Gastrocnemius medialis (tissue), 4 donors: ENCODE measurements around the gene MCOLN1. TPM values are rescaled to one million over a fixed set of nuclear protein-coding genes. Genes with fewer than 3 reads are reported as not detected.

Experiments used
- ATAC-seq, 2 donors: fragments of 150-250 bp; one replicate each; pipeline ENCODE4 v1.9.1; 2016
- DNase-seq, 2 donors: peaks; one replicate each; pipeline ENCODE4 v3.0.0-alpha.2; 2019
- H3K27ac ChIP-seq, 4 donors: fragments of 200-600 bp; sonication (generic); 1 replicate in 1 of 4; 2 replicates in 3 of 4; pipeline ENCODE4 v1.5.1; 2016 to 2018; ENCODE audit warnings: mild to moderate bottlenecking in 2 of 4, moderate library complexity in 1 of 4
- H3K27me3 ChIP-seq, 3 donors: fragments of 200-600 bp; sonication (generic) in 2 of 3; 1 replicate in 1 of 3; 2 replicates in 2 of 3; pipeline versions ENCODE4 v1.5.1 to v1.6.0; 2016 to 2019; ENCODE audit warnings: mild to moderate bottlenecking in 1 of 3, moderate library complexity in 1 of 3
- H3K36me3 ChIP-seq, 2 donors: fragments of 200-600 bp; sonication (generic) in 1 of 2; one replicate each; pipeline ENCODE4 v1.5.1; 2017 to 2018
- H3K4me1 ChIP-seq, 2 donors: fragments of 200-600 bp; sonication (generic) in 1 of 2; one replicate each; pipeline ENCODE4 v1.5.1; 2016 to 2017; ENCODE audit warnings: mild to moderate bottlenecking in 2 of 2
- H3K4me3 ChIP-seq, 4 donors: fragments of 200-600 bp; sonication (generic) in 3 of 4; 1 replicate in 1 of 4; 2 replicates in 3 of 4; pipeline ENCODE4 v1.5.1; 2016 to 2019; ENCODE audit warnings: mild to moderate bottlenecking in 2 of 4
- H3K9me3 ChIP-seq, 3 donors: fragments of 200-600 bp; sonication (generic) in 2 of 3; 1 replicate in 1 of 3; 2 replicates in 2 of 3; pipeline ENCODE4 v1.5.1; 2016 to 2019
- POLR2A ChIP-seq, 2 donors: fragments of 450-650 bp; IDR thresholded peaks; one replicate each; pipeline ENCODE4 v1.6.1; 2017; ENCODE audit warnings: antibody characterized with exemption in 2 of 2, mild to moderate bottlenecking in 2 of 2, moderate library complexity in 2 of 2
- in situ Hi-C, 4 donors: fragments of 200-750 bp; cut with MboI; loops; one replicate each; pipeline versions ENCODE4 v1.15.0 to v1.8.0; 2017; ENCODE audit warnings: low sequenced_read_pairs in 4 of 4
- intact Hi-C: fragments of 100-400 bp; cut with DNase I; formaldehyde crosslinking; loops from one replicate; pipeline ENCODE4 v1.15.1; 2023; ENCODE audit warnings: low total_unique reads
- total RNA-seq, 4 donors: library from RNA; depleted of rRNA; stranded (reverse); fragments of >200 nt; gene quantifications; one replicate each; pipeline versions ENCODE4 v1.1.0 to v1.2.3, GENCODE V29; 2016
- TF ChIP-seq, protein P1 (sequence below), 5 experiments: fragments of 450-650 bp in 3 of 5; fragments of 200-600 bp in 2 of 5; sonication (generic) in 2 of 5; IDR thresholded peaks in 4 of 5; conservative IDR thresholded peaks in 1 of 5; 1 replicate in 4 of 5; 2 replicates in 1 of 5; pipeline ENCODE4 v1.5.1; 2016 to 2019; ENCODE audit warnings: antibody characterized with exemption in 5 of 5, mild to moderate bottlenecking in 3 of 5, moderate library complexity in 3 of 5

The MCOLN1 gene
- total RNA-seq, 4 donors from 2014 or later, result 9.2 to 13.6 (median 11.5) TPM

DNA sequence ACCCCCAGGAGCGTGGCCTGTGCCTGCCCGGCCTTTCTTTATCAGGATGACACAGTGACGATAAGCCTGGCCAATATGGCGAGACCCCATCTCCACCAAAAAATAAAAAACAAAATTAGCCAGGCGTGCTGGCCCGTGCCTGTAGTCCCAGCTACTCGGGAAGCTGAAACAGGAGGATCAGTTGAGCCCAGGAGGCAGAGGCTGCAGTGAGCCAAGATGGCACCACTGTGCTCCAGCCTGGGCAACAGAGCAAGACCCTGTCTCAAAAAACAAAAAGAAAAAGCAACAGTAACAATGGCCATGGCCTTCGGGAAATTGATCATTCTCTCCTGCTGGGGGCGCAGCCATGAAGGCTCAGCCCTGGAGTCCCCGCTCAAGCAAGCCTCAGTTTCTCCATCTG is 44.7 kb upstream of the MCOLN1 start:
- intact Hi-C loops, result no loop called here
- ATAC-seq (no peak), DNase-seq (no peak)
- no peaks in the 10 kb centered on the region for H3K36me3 ChIP-seq
- H3K4me3 ChIP-seq, result no peak overlapping the region
- no peaks in the 10 kb centered on the region for H3K27me3 ChIP-seq
- TF ChIP-seq, protein P1, sequence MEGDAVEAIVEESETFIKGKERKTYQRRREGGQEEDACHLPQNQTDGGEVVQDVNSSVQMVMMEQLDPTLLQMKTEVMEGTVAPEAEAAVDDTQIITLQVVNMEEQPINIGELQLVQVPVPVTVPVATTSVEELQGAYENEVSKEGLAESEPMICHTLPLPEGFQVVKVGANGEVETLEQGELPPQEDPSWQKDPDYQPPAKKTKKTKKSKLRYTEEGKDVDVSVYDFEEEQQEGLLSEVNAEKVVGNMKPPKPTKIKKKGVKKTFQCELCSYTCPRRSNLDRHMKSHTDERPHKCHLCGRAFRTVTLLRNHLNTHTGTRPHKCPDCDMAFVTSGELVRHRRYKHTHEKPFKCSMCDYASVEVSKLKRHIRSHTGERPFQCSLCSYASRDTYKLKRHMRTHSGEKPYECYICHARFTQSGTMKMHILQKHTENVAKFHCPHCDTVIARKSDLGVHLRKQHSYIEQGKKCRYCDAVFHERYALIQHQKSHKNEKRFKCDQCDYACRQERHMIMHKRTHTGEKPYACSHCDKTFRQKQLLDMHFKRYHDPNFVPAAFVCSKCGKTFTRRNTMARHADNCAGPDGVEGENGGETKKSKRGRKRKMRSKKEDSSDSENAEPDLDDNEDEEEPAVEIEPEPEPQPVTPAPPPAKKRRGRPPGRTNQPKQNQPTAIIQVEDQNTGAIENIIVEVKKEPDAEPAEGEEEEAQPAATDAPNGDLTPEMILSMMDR (IDR thresholded peaks at IDR 0.05 in 4 of 5, conservative IDR thresholded peaks at IDR 0.05 in 1 of 5), result no peak
- TF ChIP-seq POLR2A (IDR thresholded peaks at IDR 0.05), result no peak
- H3K27ac ChIP-seq, result no peak overlapping the region
- in situ Hi-C loops, result no loop called here
- H3K4me1 ChIP-seq, result peaks cover 0 to 6% of the 10 kb centered on the region in 2 donors
- no peaks in the 10 kb centered on the region for H3K9me3 ChIP-seq

DNA sequence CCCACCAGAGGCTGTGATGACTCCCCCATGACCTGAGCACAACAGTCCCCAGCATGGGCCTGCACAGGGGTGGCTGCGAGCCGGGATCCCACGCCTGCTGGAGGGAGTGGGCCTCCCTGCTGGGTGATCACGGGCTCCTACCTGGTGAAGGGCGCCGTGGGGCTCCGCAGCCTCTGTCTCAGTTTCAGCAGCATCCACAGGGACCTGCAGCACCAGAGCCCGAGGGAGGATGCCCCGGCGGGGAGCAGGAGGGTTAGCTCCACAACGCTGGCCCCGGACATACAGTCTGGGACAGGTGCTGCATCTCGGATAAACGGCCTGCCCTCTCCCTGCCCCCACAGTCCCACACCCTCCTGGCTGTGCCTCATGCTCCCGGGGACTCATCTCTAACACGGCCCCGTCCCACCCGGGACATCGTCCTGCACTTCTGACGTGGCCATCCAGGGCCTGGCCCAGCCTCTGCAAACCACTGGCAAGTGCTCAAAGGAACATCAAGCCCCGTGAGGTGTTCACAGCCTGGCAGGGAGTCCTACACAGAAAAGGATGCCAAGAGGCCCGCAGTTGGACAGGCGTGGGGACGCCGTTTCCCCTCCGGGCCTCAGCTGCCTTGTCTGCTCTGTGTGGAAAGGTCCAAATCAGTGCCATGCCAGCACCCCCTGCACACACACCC is 44.1 kb upstream of the MCOLN1 start:
- intact Hi-C loops, result no loop called here
- no peaks in the 10 kb centered on the region for H3K36me3 ChIP-seq
- no peak for ATAC-seq
- H3K27ac ChIP-seq, result no peak overlapping the region
- H3K9me3 ChIP-seq, result no peaks in the 10 kb centered on the region
- no peak overlapping the region for H3K4me3 ChIP-seq
- DNase-seq, result no peak
- in situ Hi-C loops, result no loop called here
- TF ChIP-seq, protein P1 (IDR thresholded peaks at IDR 0.05 in 4 of 5, conservative IDR thresholded peaks at IDR 0.05 in 1 of 5), result no peak
- TF ChIP-seq POLR2A (IDR thresholded peaks at IDR 0.05), result no peak
- H3K4me1 ChIP-seq, result peaks cover 0 to 6% of the 10 kb centered on the region in 2 donors
- no peaks in the 10 kb centered on the region for H3K27me3 ChIP-seq

DNA sequence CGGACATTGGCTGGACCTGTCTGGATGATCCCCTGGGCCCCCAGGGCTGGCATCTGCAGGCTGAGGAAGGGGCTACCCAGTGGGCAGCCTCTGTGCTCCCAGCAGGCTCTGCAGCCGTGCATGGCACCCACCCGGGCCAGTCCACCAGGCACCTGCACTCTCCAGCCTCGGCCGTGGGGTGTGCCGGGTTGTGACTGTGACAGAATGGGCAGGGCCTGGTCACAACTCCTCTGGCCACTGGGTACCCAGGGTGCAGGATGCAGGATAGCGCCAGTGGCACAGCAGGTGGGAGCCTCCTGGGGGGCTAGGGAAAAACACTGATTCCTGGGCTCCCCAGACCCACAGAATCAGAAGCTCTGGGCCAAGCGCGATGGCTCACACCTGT is 43.6 kb upstream of the MCOLN1 start:
- no peak overlapping the region for H3K4me3 ChIP-seq
- H3K4me1 ChIP-seq, result peaks cover 0 to 6% of the 10 kb centered on the region in 2 donors
- intact Hi-C loops, result no loop called here
- DNase-seq, result no peak
- no peak for ATAC-seq
- no peaks in the 10 kb centered on the region for H3K9me3 ChIP-seq
- in situ Hi-C loops, result no loop called here
- no peaks in the 10 kb centered on the region for H3K36me3 ChIP-seq
- H3K27me3 ChIP-seq, result no peaks in the 10 kb centered on the region
- no peak overlapping the region for H3K27ac ChIP-seq
- TF ChIP-seq, protein P1 (IDR thresholded peaks at IDR 0.05 in 4 of 5, conservative IDR thresholded peaks at IDR 0.05 in 1 of 5), result no peak
- TF ChIP-seq POLR2A (IDR thresholded peaks at IDR 0.05), result no peak

DNA sequence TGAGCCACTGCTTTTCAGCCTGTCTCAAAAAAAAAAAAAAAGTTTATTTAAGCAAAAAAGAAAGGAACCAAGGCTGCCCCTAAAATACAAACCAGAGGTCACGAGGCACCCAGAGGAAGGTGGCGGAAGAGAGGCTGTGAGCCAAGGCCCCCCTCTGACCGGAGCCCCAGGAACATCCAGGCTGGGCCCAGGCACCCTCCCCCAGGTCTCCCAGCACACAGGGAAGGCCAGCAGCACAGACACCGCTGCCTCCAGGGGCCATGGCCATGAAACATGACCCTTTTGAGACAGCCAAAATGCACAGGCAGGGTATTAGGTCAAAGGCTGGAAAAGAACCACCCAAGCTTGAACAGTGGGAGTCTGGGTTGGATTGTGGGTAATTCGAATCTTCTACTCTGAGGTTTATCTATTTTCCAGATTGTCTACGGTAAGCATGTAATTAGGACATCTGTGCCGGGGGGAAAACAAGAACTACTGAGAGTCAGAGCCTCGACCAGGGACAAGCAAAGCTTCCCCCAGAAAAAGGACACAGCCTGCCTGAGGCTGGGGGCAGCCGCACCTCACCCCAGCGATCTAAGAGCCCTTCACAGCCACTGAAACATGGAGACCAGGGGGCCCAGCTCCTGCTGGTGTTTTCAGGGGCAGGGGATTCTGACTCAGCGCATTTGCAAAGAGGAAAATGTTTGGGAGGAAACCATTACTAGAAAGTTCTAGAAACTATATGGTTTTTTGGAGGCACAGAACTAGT is 42.0 kb upstream of the MCOLN1 start:
- ATAC-seq (peak in 1 of 2 donors; percentile 22), DNase-seq (peak in 1 of 2 donors; percentile 21)
- Histone ChIP-seq H3K9me3 (no peaks in the 10 kb centered on the region), H3K4me3 (no peak overlapping the region), H3K36me3 (no peaks in the 10 kb centered on the region), H3K27ac (peak overlapping the region in 3 of 4 donors; percentile 32 to 48 (median 32)), H3K4me1 (peaks cover 0 to 6% of the 10 kb centered on the region in 2 donors), H3K27me3 (no peaks in the 10 kb centered on the region)
- no peak for TF ChIP-seq POLR2A (IDR thresholded peaks at IDR 0.05)
- TF ChIP-seq, protein P1 (IDR thresholded peaks at IDR 0.05 in 4 of 5, conservative IDR thresholded peaks at IDR 0.05 in 1 of 5), result no peak
- in situ Hi-C loops (no loop called here), intact Hi-C loops (no loop called here)
